WTC11 (cell line): ENCODE results near the gene PFDN2. TPM values are rescaled to one million over a fixed set of nuclear protein-coding genes. Genes with fewer than 3 reads are reported as not detected.

Source experiments
- AFF4 ChIP-seq: sonication (generic); formaldehyde crosslinking; IDR thresholded peaks from 2 replicates; pipeline ENCODE4 v1.8.1; 2023; ENCODE audit warnings: mild to moderate bottlenecking, missing genetic modification reagents, borderline replicate concordance
- AR ChIP-seq: fragments of 250-450 bp; sonication (Bioruptor Pico); IDR thresholded peaks from 2 replicates; pipeline ENCODE4 v1.9.0; 2021; ENCODE audit warnings: mild to moderate bottlenecking
- CDX4 ChIP-seq: fragments of 250-450 bp; sonication (Bioruptor Pico); IDR thresholded peaks from 2 replicates; pipeline ENCODE4 v1.9.0; 2021; ENCODE audit warnings: moderate library complexity, mild to moderate bottlenecking, inconsistent platforms, borderline replicate concordance
- CREB1 ChIP-seq: sonication (generic); formaldehyde crosslinking; IDR thresholded peaks from 2 replicates; pipeline ENCODE4 v1.8.0; 2023; ENCODE audit warnings: mild to moderate bottlenecking, missing genetic modification reagents
- CREM ChIP-seq: sonication (generic); formaldehyde crosslinking; IDR thresholded peaks from 2 replicates; pipeline ENCODE4 v1.8.1; 2022; ENCODE audit warnings: mild to moderate bottlenecking, missing genetic modification reagents, moderate library complexity
- ESRRA ChIP-seq: sonication (generic); formaldehyde crosslinking; IDR thresholded peaks from 2 replicates; pipeline ENCODE4 v1.8.1; 2022; ENCODE audit warnings: mild to moderate bottlenecking, missing genetic modification reagents, borderline replicate concordance
- ETV6 ChIP-seq: sonication (generic); formaldehyde crosslinking; IDR thresholded peaks from 2 replicates; pipeline ENCODE4 v1.8.1; 2022; ENCODE audit warnings: mild to moderate bottlenecking, missing genetic modification reagents
- FOXP4 ChIP-seq: sonication (generic); formaldehyde crosslinking; IDR thresholded peaks from 2 replicates; pipeline ENCODE4 v1.8.0; 2022; ENCODE audit warnings: mild to moderate bottlenecking, missing genetic modification reagents
- HMGA2 ChIP-seq: fragments of 250-450 bp; sonication (Bioruptor Pico); IDR thresholded peaks from 2 replicates; pipeline ENCODE4 v1.4.0; 2021; ENCODE audit warnings: mild to moderate bottlenecking, moderate library complexity
- KAT7 ChIP-seq: sonication (generic); formaldehyde crosslinking; IDR thresholded peaks from 2 replicates; pipeline ENCODE4 v1.8.1; 2023; ENCODE audit warnings: missing genetic modification reagents, mild to moderate bottlenecking, borderline replicate concordance
- NFE2L1 ChIP-seq: sonication (generic); formaldehyde crosslinking; IDR thresholded peaks from 2 replicates; pipeline ENCODE4 v1.8.1; 2023; ENCODE audit warnings: missing genetic modification reagents
- NR3C1 ChIP-seq: sonication (generic); formaldehyde crosslinking; conservative IDR thresholded peaks from 2 replicates; pipeline ENCODE4 v1.8.1; 2023; ENCODE audit warnings: low read depth, mild to moderate bottlenecking, missing genetic modification reagents
- SMAD3 ChIP-seq: sonication (generic); formaldehyde crosslinking; IDR thresholded peaks from 2 replicates; pipeline ENCODE4 v1.8.0; 2022; ENCODE audit warnings: missing genetic modification reagents, mild to moderate bottlenecking, borderline replicate concordance
- TEAD1 ChIP-seq: sonication (generic); formaldehyde crosslinking; IDR thresholded peaks from 2 replicates; pipeline ENCODE4 v1.8.0; 2022; ENCODE audit warnings: mild to moderate bottlenecking, missing genetic modification reagents
- TP53 ChIP-seq: sonication (generic); formaldehyde crosslinking; IDR thresholded peaks from 2 replicates; pipeline ENCODE4 v1.8.1; 2023; ENCODE audit warnings: mild to moderate bottlenecking, missing genetic modification reagents
- total RNA-seq: library from RNA; stranded (reverse); gene quantifications from 3 replicates; pipeline ENCODE4 v1.2.3, GENCODE V29; 2021
- TF ChIP-seq, protein P1 (sequence below): sonication (generic); formaldehyde crosslinking; IDR thresholded peaks from 2 replicates; pipeline ENCODE4 v1.8.0; 2022; ENCODE audit warnings: mild to moderate bottlenecking, missing genetic modification reagents

Gene PFDN2
- total RNA-seq, 1 experiment from 2014 or later = 92.6 TPM

DNA sequence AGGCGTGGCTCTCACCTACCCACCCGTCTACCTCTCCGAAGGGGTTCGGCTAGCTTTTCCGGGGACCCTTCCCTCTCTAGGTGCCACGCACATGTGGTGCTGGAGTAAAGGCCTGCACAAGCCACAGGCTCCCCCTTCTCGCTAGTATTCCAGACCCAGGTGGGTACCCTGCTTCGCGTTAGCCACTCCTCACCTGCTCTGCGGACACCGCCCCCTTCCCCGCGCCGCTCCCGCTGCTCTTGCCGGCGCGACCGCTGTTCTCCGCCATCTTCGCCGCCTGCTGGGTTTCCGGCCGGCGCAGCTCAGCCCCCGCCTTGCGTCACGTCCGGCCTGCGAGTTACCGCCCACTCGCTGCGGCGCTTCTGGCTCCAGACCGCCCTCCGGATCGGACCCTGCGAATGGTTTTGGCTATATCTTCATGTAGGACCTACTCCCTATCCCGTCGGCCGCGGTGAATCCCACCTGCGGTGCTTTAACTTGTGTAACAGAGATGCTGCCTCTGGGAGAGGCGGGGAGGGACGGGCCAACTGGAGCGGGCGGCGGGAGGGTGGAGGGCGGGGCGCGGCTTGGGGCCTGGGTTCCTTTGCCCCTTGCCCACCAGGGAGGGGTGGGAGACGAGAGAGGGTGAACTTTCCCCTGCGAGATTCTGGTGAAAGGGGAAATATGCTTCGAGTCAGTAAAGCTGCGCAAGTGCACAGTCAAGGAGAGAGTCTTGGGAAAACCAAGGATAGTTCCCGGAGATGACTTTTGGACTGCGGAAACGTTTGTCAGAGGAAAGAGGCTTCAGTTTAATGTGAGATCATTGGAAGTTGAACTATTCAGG is at the start of gene PFDN2, which contains the start of gene NIT1 (continued):
- TF ChIP-seq NFE2L1 (CRISPR knock-in tag) = peak; percentile 64; the same call in 1 of the 2 replicates
- no peak for TF ChIP-seq HMGA2 (CRISPR knock-in tag)
- TF ChIP-seq AR = no peak
- peak; percentile 93 for TF ChIP-seq ETV6
- peak; percentile 82; the same call in 1 of the 2 replicates for TF ChIP-seq FOXP4 (CRISPR knock-in tag)
- peak; percentile 93 for TF ChIP-seq SMAD3 (CRISPR knock-in tag)
- peak; percentile 93; the same call in 1 of the 2 replicates for TF ChIP-seq KAT7
- TF ChIP-seq TP53 = no peak
- TF ChIP-seq CDX4 (CRISPR knock-in tag) = no peak
- TF ChIP-seq, protein P1, sequence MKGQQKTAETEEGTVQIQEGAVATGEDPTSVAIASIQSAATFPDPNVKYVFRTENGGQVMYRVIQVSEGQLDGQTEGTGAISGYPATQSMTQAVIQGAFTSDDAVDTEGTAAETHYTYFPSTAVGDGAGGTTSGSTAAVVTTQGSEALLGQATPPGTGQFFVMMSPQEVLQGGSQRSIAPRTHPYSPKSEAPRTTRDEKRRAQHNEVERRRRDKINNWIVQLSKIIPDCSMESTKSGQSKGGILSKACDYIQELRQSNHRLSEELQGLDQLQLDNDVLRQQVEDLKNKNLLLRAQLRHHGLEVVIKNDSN (CRISPR knock-in tag) = no peak; the same call in none of the 2 replicates
- 0 out of 2 replicates have a peak, but pooled peaks have one; percentile 58 for TF ChIP-seq ESRRA
- no peak for TF ChIP-seq NR3C1 (CRISPR knock-in tag)
- TF ChIP-seq CREB1 = peak; percentile 29; the same call in 1 of the 2 replicates
- TF ChIP-seq CREM = peak; percentile 95
- TF ChIP-seq AFF4 = no peak
- TF ChIP-seq TEAD1 (CRISPR knock-in tag) = no peak
